ENCODE measurements around the gene PRDM16. TPM values are rescaled to one million over a fixed set of nuclear protein-coding genes. Genes with fewer than 3 reads are reported as not detected.

The PRDM16 gene
- total and polyA plus RNA-seq, 2 of the 13 experiments (the other 11 are each of a cell fraction or from before 2014, with no cell fraction given): 0.15 to 0.81 TPM

DNA sequence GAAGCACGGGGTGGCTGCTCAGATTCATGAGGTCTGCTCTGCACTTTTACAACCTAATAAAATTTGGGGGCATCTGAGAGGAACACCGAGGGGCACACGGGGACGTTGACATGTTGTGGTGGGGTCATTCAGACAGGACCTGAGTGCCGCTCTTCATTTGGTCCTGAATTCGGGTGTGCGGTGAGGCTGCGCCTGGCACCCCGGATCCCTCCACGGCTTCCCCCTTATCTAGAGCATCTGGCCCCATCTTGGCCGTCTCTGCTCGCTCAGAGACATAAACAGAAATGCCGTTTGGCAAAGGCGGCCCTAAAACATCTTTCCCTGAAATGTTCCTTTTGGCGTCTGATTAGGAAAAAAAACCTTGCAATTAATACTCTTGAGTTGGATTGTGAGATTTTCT is 157.2 kb downstream of the PRDM16 start:
- TF ChIP-seq MZF1 (CRISPR knock-in tag; IDR thresholded peaks at IDR 0.05; ENCODE audit: borderline replicate concordance) (no peak), SP5 (CRISPR knock-in tag; IDR thresholded peaks at IDR 0.05; ENCODE audit: borderline replicate concordance, low read depth) (no peak), TCF7 (IDR thresholded peaks at IDR 0.05; ENCODE audit: low read depth) (no peak), THAP9 (CRISPR knock-in tag; IDR thresholded peaks at IDR 0.05; ENCODE audit: borderline replicate concordance) (no peak), ZNF589 (CRISPR knock-in tag; conservative IDR thresholded peaks at IDR 0.05) (no peak), ZNF12 (CRISPR knock-in tag; IDR thresholded peaks at IDR 0.05) (no peak)
- no TSS peak for BruUV-seq (replicated peaks)
- Histone ChIP-seq H2AFZ (ENCODE audit: low read length) (no peak overlapping the region), H3K4me3 (replicated peaks in 1 of 3; ENCODE audit: insufficient read depth in 1 of 3, low read depth in 2 of 3, low read length in 3 of 3) (no peak overlapping the region), H3K79me2 (ENCODE audit: insufficient read depth, low read length) (no peaks in the 10 kb centered on the region), H3K9me3 (ENCODE audit: low read length) (no peaks in the 10 kb centered on the region), H3K4me1 (ENCODE audit: insufficient read depth, low read length) (peaks cover 65% of the 10 kb centered on the region), H3K4me2 (ENCODE audit: low read depth, low read length) (no peak overlapping the region), H3K36me3 (replicated peaks in 1 of 2; ENCODE audit: control insufficient read depth in 1 of 2, insufficient read depth in 2 of 2, low read length in 2 of 2) (no peaks in the 10 kb centered on the region), H4K20me1 (ENCODE audit: insufficient read depth, low read length) (no peaks in the 10 kb centered on the region), H3K27ac (ENCODE audit: extremely low read length, insufficient read depth, low read length) (no peak overlapping the region), H3K27me3 (ENCODE audit: control insufficient read depth in 1 of 2, insufficient read depth in 2 of 2, low read length in 2 of 2) (no peaks in the 10 kb centered on the region; a peak in 1 of 5 replicates), H3K9ac (ENCODE audit: insufficient read depth, low read depth, low read length) (no peak overlapping the region)
- no peak for DNase-seq (ENCODE audit: low spot score)
- POLR2A ChIA-PET: no interaction called here
- 63% methylated on average over 12 of the region's 15 CpGs for WGBS (ENCODE audit: low lambda C conversion rate)
- no peak for FAIRE-seq
- CTCF ChIA-PET (ENCODE audit: low intra/inter-chr PET ratio, low total read pairs): no interaction called here
- no peak for ATAC-seq
- intact Hi-C loops (cut with micrococcal nuclease; ENCODE audit: unreplicated experiment) (no loop called here), in situ Hi-C loops (cut with HindIII; ENCODE audit: extremely low pct_ligation_motif_present, low pct_unique_long_range_greater_than_20kb) (no loop called here)
